Skeletal muscle tissue (tissue), 4 donors: ENCODE results near the gene RTN4RL1. TPM values are rescaled to one million over a fixed set of nuclear protein-coding genes. Genes with fewer than 3 reads are reported as not detected.
A peak's percentile ranks its signal among the peaks of the same experiment; 100 is the strongest.

Source experiments
- H3K27ac ChIP-seq: one replicate; pipeline ENCODE4 v1.7.0; 2013; ENCODE audit warnings: mild to moderate bottlenecking, low read depth, low read length, inconsistent platforms
- H3K27me3 ChIP-seq, 3 donors: one replicate each; pipeline ENCODE4 v1.7.0; 2013; ENCODE audit warnings: low read length in 3 of 3; ENCODE audit not compliant: control insufficient read depth in 3 of 3, insufficient read depth in 3 of 3
- H3K36me3 ChIP-seq, 3 donors: one replicate each; pipeline ENCODE4 v1.7.0; 2013; ENCODE audit warnings: low read length in 3 of 3; ENCODE audit not compliant: control insufficient read depth in 3 of 3, insufficient read depth in 3 of 3
- H3K4me1 ChIP-seq, 3 donors: one replicate each; pipeline ENCODE4 v1.7.0; 2013; ENCODE audit warnings: low read length in 3 of 3, mild to moderate bottlenecking in 3 of 3; ENCODE audit not compliant: control insufficient read depth in 3 of 3, insufficient read depth in 3 of 3
- H3K4me3 ChIP-seq, 3 donors: one replicate each; pipeline ENCODE4 v1.7.0; 2013; ENCODE audit warnings: low read length in 3 of 3
- H3K9ac ChIP-seq, 3 donors: one replicate each; pipeline ENCODE4 v1.7.0; 2013; ENCODE audit warnings: low read length in 3 of 3, mild to moderate bottlenecking in 3 of 3, moderate library complexity in 2 of 3, low read depth in 1 of 3
- H3K9me3 ChIP-seq, 3 donors: one replicate each; pipeline ENCODE4 v1.7.0; 2013; ENCODE audit warnings: low read length in 3 of 3; ENCODE audit not compliant: control insufficient read depth in 3 of 3
- total RNA-seq: library from RNA; depleted of rRNA; stranded (reverse); fragments of >200 nt; gene quantifications from one replicate; pipeline ENCODE4 v1.2.3, GENCODE V29; 2014
- donor health status: Osteomylitis.

The RTN4RL1 gene
- total RNA-seq, 1 donor from 2014 or later, result 1.0 TPM

DNA sequence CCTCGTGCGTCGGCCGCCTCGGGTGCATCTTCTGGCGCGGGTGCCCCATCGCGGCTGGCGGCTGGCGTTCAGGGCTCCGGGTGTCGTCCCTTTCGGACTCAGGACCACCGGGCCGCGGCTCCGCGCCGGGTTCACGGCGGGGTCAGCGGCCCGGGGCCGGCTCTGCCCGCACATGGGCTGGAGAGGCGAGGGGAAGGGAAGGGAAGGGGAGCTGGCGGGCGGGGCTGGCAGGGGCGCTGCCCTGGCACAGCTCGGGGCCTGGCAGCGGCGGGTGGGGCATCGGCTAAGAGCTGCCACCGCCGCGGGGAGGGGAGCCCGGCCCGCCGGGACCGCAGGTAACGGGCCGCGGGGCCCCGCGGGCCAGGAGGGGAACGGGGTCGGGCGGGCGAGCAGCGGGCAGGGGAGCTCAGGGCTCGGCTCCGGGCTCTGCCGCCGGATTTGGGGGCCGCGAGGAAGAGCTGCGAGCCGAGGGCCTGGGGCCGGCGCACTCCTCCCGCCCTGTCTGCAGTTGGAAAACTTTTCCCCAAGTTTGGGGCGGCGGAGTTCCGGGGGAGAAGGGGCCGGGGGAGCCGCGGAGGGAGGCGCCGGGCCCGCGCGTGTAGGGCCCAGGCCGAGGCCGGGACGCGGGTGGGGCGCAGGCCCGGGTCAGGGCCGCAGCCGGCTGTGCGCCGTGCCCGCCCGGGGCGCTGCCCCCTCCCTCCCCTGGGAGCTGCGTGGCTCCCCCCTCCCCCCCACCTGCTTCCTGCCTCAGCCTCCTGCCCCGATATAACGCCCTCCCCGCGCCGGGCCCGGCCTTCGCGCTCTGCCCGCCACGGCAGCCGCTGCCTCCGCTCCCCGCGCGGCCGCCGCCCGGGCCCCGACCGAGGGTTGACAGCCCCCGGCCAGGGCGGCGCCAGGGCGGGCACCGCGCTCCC lies 30.4 kb upstream of the RTN4RL1 start:
- H3K4me3 ChIP-seq, result peak overlapping the region; percentile 67 to 70 (median 68)
- H3K27me3 ChIP-seq, result peaks cover 0 to 23% (median 11%) of the 10 kb centered on the region in 3 donors
- peak overlapping the region; percentile 81 for H3K27ac ChIP-seq
- peaks cover 0 to 11% (median 9%) of the 10 kb centered on the region in 3 donors for H3K36me3 ChIP-seq
- H3K9me3 ChIP-seq, result no peaks in the 10 kb centered on the region
- H3K9ac ChIP-seq, result peak overlapping the region in 2 of 3 donors; percentile 67 to 79
- peaks cover 23 to 27% (median 26%) of the 10 kb centered on the region in 3 donors for H3K4me1 ChIP-seq

- H3K27me3 ChIP-seq, result peaks cover 0 to 23% (median 11%) of the 10 kb centered on the region in 3 donors
- H3K36me3 ChIP-seq, result peaks cover 0 to 4% (median 3%) of the 10 kb centered on the region in 3 donors
- peak within 1 kb of the TSS in 2 of 3 donors; percentile 62 to 79 for H3K9ac ChIP-seq
These were observed 29.6 kb upstream of the RTN4RL1 start, which contains the start of gene HIC1 for GRCh38 chr17:2054512-2055291. HIC1 (plus strand) TSS chr17:2055103; CDS start chr17:2056691, 1,588 bp downstream.

GRCh38 chr17:2054262-2054511 lies 29.1 kb upstream of the RTN4RL1 start:
- peak overlapping the region in 2 of 3 donors; percentile 60 to 62 for H3K9ac ChIP-seq
- H3K36me3 ChIP-seq, result peaks cover 0 to 4% (median 3%) of the 10 kb centered on the region in 3 donors
- peaks cover 0 to 28% (median 11%) of the 10 kb centered on the region in 3 donors for H3K27me3 ChIP-seq
- peak overlapping the region; percentile 81 for H3K27ac ChIP-seq
- H3K4me3 ChIP-seq, result peak overlapping the region; percentile 46 to 56 (median 54)
- H3K9me3 ChIP-seq, result no peaks in the 10 kb centered on the region
- peaks cover 16 to 22% (median 17%) of the 10 kb centered on the region in 3 donors for H3K4me1 ChIP-seq

More at GRCh38 chr17:2054512-2055291, 29.6 kb upstream of the RTN4RL1 start, which contains the start of gene HIC1:
- peak within 1 kb of the TSS; percentile 56 to 68 (median 67) for H3K4me3 ChIP-seq
- peak within 1 kb of the TSS; percentile 81 for H3K27ac ChIP-seq
- peaks cover 14 to 20% (median 18%) of the 10 kb centered on the region in 3 donors for H3K4me1 ChIP-seq
- no peaks in the 10 kb centered on the region for H3K9me3 ChIP-seq

- no peaks in the 10 kb centered on the region for H3K9me3 ChIP-seq
- peaks cover 21 to 25% (median 22%) of the 10 kb centered on the region in 3 donors for H3K4me1 ChIP-seq
- H3K9ac ChIP-seq, result peak overlapping the region in 1 of 3 donors; percentile 60
- H3K27me3 ChIP-seq, result peaks cover 0 to 32% (median 11%) of the 10 kb centered on the region in 3 donors
- H3K36me3 ChIP-seq, result peaks cover 0 to 4% (median 3%) of the 10 kb centered on the region in 3 donors
- H3K4me3 ChIP-seq, result peak overlapping the region; percentile 46 to 56 (median 54)
- peak overlapping the region; percentile 81 for H3K27ac ChIP-seq
These were observed 28.5 kb upstream of the RTN4RL1 start for GRCh38 chr17:2053380-2054261.

GRCh38 chr17:2051933-2052559 lies 26.9 kb upstream of the RTN4RL1 start:
- H3K4me1 ChIP-seq, result peaks cover 19 to 24% (median 23%) of the 10 kb centered on the region in 3 donors
- H3K36me3 ChIP-seq, result no peaks in the 10 kb centered on the region
- H3K9me3 ChIP-seq, result no peaks in the 10 kb centered on the region
- no peak overlapping the region for H3K9ac ChIP-seq
- no peak overlapping the region for H3K27ac ChIP-seq
- H3K27me3 ChIP-seq, result peaks cover 0 to 33% (median 11%) of the 10 kb centered on the region in 3 donors
- H3K4me3 ChIP-seq, result no peak overlapping the region

- Histone ChIP-seq H3K36me3 (no peaks in the 10 kb centered on the region), H3K9ac (no peak overlapping the region), H3K4me1 (peaks cover 19 to 24% (median 19%) of the 10 kb centered on the region in 3 donors), H3K4me3 (no peak overlapping the region), H3K27me3 (peaks cover 0 to 33% (median 11%) of the 10 kb centered on the region in 3 donors), H3K27ac (no peak overlapping the region), H3K9me3 (no peaks in the 10 kb centered on the region)
These were observed 26.2 kb upstream of the RTN4RL1 start for GRCh38 chr17:2051061-2051932.

GRCh38 chr17:2050300-2051060 lies 25.3 kb upstream of the RTN4RL1 start:
- H3K9ac ChIP-seq, result no peak overlapping the region
- peaks cover 0 to 33% (median 11%) of the 10 kb centered on the region in 3 donors for H3K27me3 ChIP-seq
- H3K4me1 ChIP-seq, result peaks cover 19 to 24% (median 19%) of the 10 kb centered on the region in 3 donors

More at GRCh38 chr17:2050300-2051060, 25.3 kb upstream of the RTN4RL1 start:
- no peak overlapping the region for H3K27ac ChIP-seq
- peak overlapping the region in 2 of 3 donors; percentile 54 to 56 for H3K4me3 ChIP-seq
- no peaks in the 10 kb centered on the region for H3K36me3 ChIP-seq
- H3K9me3 ChIP-seq, result no peaks in the 10 kb centered on the region
